Endothelial cell of umbilical vein (primary cell): Measurements from ENCODE around the gene DENND5B.

ENCODE experiments used
- CTCF ChIP-seq, 2 donors: IDR thresholded peaks; 1 replicate in 1 of 2; 2 replicates in 1 of 2; pipeline ENCODE4 v1.5.1; 2011; ENCODE audit warnings: low read length in 2 of 2, mild to moderate bottlenecking in 2 of 2, moderate library complexity in 2 of 2, control low read depth in 1 of 2, inconsistent platforms in 1 of 2, low read depth in 1 of 2; ENCODE audit not compliant: insufficient read depth in 1 of 2; ENCODE audit errors: extremely low read depth in 1 of 2
- EZH2 ChIP-seq: IDR thresholded peaks from 2 replicates; pipeline ENCODE4 v1.6.1; 2012; ENCODE audit warnings: borderline replicate concordance, low read depth, mild to moderate bottlenecking, moderate library complexity, low read length, inconsistent platforms; ENCODE audit not compliant: severe bottlenecking

GRCh38 chr12:31471823-31472222 is 119.1 kb downstream of the DENND5B start:
- TF ChIP-seq EZH2, result no peak
- TF ChIP-seq CTCF (IDR thresholded peaks at IDR 0.05; ENCODE audit: extremely low read depth in 1 of 2, insufficient read depth in 1 of 2, low read depth in 1 of 2, low read length in 2 of 2), result no peak
